T-helper 2 cell treated with Interferon-gamma antibody and Interleukin-4, amounts not matched to agents 100 ng/mL and 5 ng/mL, for 36 hours (primary cell): ENCODE results near the gene STAC. TPM values are rescaled to one million over a fixed set of nuclear protein-coding genes. Genes with fewer than 3 reads are reported as not detected.
"Not testable (repeated sequence)": the region's sequence is repeated elsewhere in the genome, so short reads cannot be mapped to it uniquely, and the experiment has no call there.

Experiments
- intact Hi-C: fragments of 100-400 bp; cut with micrococcal nuclease; formaldehyde crosslinking; loops from one replicate; pipeline ENCODE4 v1.15.1; 2023
- total RNA-seq: library from RNA; stranded (reverse); gene quantifications from 2 replicates; pipeline ENCODE4 v1.2.3, GENCODE V29; 2022

Gene STAC
- total RNA-seq, 1 donor from 2014 or later = not detected

DNA sequence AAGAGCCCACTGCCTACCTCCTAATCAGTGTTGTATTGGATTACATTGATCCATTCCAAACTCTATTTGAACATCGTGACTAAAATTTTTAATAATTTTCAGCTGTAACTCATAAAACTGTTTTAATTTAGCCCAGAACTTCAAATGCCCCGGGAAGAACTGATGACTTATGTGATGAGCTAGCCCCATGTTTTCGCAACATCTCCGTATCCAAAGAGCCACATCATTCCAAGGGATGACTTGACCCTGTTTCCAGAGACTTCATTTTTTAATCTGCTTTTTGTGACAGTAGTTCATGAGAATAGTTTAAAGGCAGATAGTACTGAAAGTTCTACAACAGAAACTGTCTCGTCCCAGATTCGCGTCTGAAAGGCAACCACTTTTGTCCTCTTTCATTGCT is 97.4 kb downstream of the STAC start:
- intact Hi-C loops = no loop called here

DNA sequence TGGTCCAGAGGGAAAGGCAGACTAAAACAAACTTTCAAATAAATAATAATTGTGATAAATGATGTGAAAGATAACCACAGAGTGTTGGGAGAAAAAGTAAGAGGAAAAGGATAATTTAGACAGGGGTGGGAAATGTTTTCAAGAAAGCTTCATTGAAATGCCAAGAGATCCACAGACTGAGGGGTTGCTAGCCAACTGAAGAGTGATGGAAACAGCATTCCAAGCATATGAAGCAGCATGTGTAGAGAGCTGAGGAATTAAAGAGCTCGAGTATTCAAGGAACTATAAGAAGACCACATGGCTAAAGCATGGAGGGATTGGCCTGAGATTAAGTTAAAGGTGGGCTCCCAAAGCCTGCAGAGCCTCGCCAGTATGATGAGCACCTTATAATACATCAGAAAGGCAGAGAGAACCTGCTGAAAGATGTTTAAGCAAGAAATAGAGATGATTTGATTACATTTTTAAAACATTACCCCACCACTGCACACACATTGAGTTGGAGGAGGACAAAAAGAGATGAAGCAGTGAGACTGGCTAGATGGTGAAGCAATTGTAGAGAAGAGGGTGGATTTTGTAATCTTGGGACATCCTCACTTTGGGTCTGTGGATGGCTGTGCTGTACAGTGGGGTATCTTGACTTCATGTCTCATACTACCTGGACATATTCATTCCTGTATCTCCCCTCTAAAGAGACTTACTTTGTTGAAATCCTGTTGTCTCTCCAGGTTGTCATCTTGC is 100.8 kb downstream of the STAC start:
- intact Hi-C loops = no loop called here

DNA sequence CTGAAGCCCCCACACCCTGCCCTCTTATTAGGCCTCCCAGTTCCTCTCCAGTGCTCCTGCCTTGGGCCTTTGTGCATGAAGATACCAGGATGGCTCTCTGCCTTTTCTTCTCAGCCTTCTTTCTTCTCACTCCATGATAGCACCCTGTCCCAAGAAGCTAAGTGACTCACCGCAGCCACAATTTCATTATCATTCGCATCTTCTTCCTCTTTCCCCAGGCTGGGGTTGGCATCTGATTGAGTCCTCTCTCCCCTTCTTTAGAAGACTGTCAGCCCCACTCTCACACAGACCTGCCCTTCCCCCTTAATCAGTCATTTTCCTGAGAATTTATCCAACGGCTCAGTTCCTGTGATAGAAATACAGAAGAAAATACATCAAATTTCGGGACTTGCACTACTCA is 102.0 kb downstream of the STAC start:
- intact Hi-C loops = no loop called here

- intact Hi-C loops = no loop called here
Measured at GRCh38 chr3:36482880-36483279, 102.6 kb downstream of the STAC start.

DNA sequence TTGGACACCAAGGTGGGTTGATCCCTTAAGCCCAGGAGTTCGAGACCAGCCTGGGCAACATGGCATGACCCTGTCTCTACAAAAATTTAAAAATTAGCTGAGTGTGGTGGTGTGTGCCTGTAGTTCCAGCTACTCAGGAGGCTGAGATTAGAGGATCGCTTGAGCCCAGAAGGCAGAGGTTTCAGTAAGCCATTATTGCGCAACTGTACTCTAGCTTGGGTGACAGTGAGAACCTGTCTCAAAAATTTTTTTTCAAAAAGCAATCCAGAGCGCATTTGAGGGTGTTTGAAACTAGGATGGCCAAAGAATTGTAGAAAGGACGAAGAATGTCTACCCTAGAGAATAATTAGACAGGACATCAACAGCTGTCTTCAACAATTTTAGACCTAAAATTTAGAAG is 103.4 kb downstream of the STAC start:
- intact Hi-C loops = no loop called here

- intact Hi-C loops = no loop called here
Measured at GRCh38 chr3:36484386-36484785, 104.1 kb downstream of the STAC start.

- intact Hi-C loops = no loop called here
Measured at GRCh38 chr3:36486009-36486795, 105.9 kb downstream of the STAC start.

DNA sequence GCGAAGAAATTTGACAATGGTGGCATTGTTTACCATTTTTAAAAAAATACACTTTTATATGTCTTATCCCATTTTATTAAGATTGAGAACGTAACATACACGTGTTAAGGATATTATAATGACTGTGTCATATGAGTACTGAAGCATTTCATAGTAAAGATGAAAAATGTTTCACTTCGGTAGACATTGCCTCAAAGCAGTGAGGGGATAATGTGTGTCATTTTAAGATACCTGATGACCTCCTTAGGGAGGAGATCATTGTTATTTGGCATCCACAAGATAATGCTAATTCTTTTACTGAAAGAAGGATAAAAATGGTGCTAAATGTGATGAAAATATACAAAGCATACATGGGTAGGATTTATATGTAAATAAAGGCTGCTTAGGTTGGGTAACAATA is 107.3 kb downstream of the STAC start:
- intact Hi-C loops = no loop called here

GRCh38 chr3:36488077-36488789 is 107.9 kb downstream of the STAC start:
- intact Hi-C loops = no loop called here

DNA sequence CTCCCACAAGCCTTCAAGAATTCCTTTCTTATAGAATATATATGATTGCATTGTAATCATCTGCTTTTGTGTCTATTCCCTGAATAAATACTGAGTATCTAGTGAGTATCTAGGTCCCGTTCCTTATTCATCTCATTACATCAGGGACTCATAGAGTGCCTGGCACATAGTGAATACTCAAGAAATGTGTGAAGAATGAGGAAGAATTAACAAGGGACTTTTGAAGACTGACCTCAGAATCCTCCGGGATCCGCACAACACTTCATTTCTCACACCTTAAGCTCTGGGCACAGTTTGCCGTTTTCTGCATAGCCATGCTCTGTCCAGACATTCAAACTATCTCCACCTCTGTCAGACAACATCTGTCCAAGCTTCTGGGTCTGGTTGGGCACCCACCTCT is 108.8 kb downstream of the STAC start:
- intact Hi-C loops = no loop called here

DNA sequence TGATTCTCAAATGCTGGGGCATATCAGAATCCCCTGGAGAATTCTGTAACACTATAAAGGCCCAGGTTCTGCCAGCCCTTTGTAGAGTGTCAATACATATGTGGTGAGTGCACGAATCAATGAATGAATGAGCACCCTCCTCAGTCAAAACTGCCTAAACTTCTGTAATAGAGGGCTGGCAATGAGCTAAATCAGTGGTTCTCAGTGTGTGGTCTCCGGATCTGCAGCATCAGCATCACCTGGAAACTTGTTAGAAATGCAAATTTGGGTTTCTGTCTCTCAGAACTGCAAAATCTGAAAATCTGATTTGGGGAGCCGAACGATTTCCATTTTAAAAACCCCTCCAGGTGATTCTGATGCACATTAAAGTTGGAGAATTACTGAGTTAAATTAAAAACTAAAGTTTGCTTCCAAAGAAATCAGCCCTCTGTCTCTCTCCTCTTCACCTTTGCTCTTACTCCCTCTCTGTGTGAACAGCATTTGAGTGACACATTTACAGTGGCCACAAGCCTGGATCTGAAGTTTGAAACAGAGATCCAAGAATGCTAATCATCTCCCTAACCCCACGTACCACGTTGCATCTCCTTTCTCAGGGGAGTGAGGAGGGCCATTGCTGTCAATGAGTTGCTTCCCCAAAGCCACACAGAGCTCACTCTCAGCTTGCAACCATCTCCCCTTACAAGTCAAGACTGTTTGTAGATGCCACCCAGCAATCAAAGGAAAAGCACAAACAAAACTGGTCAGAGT is 109.5 kb downstream of the STAC start:
- intact Hi-C loops = no loop called here

DNA sequence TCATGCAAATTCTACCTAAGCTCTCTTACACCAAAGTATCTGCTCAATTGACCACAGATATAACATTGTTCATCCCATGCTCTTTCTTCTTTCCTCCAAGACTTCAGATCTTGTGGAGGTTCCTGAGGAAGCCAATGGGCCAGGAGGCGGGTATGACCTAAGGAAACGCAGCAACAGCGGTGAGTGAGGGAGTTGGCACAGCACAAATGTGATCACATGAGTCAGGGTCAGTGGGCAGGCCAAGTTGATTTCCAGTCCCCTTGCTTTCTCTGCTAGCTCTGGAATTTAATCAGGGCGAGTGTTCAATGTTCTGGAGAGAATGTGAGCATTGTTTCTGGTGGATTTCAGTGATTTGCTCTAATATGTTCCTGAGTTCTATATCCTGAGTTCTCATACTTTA is 112.7 kb downstream of the STAC start:
- intact Hi-C loops = no loop called here

DNA sequence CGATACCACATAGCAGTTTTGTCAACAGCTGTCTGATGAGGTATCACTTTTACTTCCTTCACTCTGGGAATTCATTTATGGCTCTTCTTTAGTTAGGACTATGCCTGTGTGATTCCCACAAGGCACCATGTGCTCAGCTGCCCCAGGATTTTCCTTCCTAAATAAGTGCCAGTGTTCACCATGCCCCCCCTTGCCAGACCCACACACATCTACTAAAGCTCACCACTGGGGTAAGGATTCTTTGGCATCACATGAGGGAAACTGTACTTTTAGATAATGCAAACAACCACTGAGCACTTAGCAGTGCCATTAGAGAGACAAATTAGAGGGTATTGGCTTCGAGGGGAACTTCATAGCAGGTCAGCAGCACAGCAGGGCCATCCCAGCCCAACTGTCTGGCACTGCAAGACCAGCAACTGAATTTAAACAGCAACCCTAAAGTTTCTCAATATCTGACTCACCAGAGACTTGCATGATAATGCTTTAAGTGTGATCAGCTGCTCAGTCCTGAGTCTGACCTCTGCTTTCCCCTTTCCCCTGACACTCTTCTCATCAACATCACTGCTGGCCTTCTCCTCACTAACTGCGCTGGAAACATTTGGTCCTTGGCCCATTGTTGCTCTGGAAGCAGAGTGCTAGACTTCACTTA is 114.3 kb downstream of the STAC start:
- intact Hi-C loops = no loop called here

DNA sequence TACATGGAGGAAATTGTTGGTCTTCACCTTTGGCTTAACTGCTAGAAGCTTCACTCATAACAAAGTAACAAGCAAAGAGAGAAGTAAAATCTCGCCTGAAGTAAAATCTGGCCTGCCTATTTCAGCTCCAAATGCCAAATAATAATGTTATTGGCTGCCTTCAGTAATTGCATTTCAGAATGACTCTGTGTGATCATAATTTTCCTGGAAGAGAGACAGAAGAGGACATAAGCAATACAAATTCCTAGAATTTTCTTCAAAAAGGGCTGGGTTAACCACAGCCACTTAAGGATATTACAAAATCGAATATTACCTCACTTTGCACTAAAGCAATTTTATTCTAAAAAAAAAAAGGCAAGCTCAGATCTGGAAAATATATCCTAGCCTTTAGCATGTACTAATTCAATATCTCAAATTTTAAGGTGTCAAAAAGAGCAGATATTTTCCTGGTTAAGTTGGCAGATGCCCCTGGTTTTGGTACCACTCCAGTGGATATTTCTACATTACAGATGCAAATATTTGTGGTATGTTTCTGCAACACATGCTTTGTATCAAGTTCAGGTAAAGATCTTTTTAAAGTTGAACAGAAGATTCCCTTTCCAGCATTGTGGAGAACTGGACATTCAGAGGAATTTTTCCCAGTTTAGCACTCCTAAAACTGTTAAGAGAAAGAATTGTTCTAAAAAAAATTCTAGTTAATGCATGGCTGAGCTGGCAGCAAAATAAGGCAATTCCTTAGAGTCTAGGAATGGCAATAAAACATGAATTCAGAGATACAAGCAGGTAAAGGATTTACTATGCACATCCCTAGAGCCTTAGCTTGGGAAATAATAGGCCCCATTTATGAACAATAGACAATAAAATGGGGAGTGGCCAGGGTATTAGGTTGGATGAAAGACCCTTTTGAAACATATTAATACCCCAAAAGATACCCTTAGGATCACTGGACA is 116.7 kb downstream of the STAC start:
- intact Hi-C loops = no loop called here

DNA sequence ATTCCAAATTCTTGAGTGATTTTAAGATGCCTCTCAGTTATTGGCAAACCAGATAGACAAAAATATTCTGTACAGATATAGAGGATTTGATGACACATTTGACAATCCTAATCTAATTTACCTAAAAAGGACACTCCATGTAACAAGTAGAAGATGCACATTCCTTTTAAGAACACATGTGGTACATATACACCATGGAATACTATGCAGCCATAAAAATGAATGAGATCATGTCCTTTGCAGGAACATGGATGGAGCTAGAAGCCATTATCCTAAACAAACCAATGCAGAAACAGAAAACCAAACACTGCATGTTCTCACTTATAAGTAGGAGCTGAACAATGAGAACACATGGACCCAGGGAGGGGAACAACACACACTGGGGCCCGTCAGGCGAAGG is 119.7 kb downstream of the STAC start:
- intact Hi-C loops = not testable (repeated sequence)

- intact Hi-C loops = no loop called here
Measured at GRCh38 chr3:36501616-36502015, 121.3 kb downstream of the STAC start.

DNA sequence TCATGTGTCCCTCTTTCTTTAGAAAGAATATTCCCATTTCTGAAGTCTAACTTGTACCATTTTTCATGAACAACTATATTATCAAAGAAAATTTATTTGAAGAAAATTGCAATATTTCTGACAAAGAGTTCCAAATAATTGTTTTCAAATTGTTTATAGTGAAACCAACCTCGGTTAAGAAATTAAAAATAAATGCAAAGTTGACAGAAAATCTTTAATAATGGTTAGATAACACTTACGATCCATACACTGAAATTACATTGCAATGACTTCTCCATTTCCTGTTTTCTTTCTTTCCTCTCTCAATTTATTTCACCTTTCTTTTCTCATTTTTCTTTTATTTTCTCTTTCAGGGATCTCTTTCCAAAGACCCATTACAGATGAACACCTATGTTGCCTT is 125.1 kb downstream of the STAC start:
- intact Hi-C loops = no loop called here

DNA sequence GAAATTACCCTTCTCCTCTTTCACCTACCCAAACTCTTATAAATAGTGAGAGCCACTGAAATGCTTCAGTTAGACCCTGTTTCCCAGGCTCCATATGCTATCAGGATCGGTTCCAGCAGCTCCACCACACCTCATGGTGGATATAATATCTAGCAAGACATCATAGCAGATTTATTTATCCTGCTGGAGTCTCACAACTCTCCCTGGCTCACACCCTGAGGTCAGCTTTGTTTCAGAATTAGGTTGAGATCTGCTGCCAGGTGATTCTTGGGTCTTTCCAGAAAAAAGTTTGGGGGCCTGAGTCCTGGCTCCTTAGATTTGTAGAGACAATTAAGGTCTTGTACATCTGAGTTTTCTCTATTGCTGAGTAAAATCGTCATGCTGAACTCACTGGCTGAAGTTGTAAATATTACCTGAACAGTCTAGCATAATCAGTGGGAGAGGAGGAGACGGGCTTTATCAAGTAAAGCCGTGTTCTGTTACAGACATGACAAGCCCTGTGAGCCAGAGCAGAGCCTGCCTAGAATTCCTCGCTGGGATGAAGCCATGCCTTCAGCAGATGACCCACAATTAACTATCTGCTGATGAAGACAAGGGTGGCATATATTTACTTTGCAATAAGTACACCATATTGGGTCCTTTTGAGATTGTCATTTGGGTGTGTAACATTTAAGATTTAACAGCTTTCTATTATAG is 131.6 kb downstream of the STAC start:
- intact Hi-C loops = no loop called here

GRCh38 chr3:36512555-36512954 is 132.3 kb downstream of the STAC start:
- intact Hi-C loops = no loop called here
